CD4-positive, alpha-beta T cell treated with Interferon alpha-2 for 1 hour (primary cell): ENCODE data around the gene FAM168A.

Experiments
- DNase-seq, 2 donors: peaks; one replicate each; pipeline ENCODE4 v3.0.0-alpha.2; 2020 to 2022

Gene FAM168A

DNA sequence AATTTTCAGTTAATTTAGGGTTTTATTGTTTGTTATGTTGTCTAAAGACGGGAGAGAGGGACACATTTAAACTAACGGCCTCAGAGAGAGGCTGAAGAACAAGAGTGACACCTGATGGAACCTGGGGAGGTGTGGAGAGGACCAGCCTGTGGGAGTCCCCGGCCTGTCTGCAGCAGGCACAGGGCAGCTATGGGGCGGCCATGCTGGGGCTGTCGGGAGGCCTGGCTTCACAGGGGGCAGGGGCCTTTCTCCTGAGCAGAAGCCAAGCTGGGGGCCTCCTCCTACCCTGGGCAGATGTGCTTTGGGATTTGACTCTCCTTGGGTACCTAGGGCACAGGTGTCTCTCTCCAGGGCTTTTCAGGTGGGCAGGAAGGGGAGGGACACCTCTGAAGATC is 199.8 kb downstream of the FAM168A start:
- DNase-seq, result peak in 1 of 2 donors; percentile 17

DNA sequence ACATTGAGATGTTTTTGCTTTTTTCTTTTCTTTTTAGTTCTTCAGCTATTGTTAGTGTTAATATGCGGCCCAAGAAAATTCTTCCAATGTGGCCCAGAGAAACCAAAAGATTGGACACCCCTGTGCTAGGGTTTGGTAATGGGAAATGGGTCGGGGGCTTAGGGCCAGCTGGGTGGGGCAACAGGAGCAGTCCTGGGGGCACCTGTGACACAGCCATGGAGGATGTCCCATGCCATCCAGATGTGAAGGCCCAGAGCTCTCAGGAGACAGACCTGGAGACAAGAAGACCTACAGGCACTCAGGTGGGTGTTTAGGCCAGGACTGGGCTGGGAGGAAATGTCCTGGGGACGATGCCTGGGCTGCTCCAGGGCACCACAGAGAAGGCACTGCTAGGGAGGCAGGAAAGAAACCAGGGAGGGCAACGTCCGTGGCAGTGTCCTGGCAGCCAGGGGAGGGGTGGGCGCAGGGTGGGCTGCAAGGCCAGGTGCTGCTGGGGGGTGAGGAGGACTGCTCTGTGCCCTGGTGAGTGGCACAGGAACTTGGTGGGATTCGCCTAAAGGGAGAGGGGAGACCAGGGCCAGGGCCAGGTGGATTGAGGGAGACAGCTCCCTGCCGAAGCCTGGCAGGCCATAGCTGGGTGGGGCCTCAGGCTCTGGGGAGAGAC is 200.3 kb downstream of the FAM168A start:
- DNase-seq, result no peak

DNA sequence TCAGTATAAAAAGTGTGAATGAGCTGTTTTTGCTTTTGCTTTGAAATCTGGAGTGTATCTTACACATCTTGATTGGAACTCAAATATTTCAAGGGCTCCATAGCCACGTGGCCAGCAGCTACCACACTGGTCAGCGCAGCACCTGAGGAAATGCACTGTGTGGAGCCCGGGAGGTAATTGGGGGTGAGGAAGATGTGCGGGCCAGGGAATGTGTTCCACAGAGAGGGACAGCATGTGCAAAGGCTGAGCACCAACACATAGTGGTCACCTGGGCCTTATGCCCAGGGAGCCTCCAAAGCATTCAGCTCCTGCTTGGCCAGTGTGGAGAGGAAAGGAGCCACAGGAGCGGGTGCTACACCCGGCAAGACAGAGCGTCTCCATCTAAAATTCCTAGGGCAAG is 200.9 kb downstream of the FAM168A start:
- DNase-seq, result peak in 1 of 2 donors; percentile 9

DNA sequence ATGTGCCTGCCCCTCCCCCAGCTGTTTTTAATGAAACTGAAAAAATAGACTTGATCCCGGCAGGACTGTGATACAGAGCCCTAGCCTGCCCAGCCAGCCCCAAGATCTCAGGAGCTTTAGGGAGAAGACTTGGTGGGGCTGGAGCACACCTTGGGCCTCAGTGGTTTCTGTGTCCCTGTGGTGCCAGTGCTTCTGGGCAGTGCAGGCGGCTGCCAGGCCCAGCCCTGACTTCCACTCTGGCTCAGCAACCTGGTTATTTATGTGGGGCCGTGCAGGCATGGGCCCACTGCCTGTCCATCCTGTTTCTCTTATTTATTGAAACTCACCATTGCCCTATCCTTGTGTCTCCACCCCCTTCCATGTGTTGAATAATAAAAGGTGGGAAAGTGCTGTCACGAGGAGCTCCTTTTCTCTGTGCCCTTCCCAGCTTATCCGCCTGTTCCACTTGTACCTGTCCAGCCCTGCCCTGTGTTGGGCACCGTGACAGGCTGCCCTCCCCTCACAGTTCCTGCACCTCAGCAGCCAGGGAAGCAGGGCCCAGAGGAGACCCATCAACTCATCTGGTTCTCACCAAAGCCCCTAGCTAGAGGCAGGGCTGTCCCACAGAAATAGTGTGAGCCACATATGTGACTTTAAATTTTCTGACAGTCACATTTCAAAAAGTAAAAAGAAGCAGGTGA is 201.5 kb downstream of the FAM168A start:
- peak in 1 of 2 donors; percentile 15 for DNase-seq

DNA sequence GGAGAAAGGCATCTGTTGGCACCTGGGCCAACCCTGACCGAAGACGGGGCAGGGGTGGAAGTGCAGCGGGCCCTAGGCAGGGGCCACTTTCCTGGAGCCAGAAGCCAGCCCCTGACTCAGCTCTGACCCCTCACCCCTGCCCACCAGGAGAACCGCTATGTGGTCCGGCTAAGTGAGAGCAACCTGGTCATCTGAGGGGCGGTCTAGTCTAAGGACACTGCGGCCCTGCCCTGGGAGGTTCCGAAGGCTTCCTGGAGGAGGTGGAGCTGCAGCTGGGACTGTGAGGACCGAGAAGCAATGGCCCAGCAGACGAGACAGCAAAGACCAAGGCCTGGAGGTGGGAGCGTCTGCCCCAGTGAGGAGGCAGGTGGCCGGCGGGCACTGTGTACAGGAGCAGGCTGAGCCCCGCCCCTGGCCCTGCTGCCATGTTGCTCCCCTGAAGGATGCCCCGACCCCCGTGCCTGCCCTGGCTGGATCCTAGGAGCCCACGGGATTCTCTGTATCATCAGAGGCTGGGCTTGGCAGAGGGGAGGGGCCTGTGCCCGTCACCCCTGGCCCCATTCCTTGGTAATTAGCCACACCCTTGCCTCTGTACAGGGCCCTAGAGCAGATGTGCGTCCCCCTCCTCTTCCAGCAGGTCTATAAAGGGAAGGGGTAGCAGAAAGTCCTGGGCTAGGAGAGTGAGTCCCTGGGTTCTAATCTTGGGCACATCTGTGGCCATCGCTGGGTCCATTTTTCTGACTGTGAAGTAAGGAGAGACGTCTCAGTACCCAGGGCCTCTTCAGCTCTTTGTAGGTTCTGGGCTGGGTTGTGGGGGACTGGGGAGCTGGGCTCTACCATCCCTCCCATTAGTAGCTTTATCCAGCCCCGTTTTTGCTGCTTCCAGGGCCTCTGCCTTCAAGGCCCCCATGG is 202.4 kb downstream of the FAM168A start:
- DNase-seq, result peak in 1 of 2 donors; percentile 13

DNA sequence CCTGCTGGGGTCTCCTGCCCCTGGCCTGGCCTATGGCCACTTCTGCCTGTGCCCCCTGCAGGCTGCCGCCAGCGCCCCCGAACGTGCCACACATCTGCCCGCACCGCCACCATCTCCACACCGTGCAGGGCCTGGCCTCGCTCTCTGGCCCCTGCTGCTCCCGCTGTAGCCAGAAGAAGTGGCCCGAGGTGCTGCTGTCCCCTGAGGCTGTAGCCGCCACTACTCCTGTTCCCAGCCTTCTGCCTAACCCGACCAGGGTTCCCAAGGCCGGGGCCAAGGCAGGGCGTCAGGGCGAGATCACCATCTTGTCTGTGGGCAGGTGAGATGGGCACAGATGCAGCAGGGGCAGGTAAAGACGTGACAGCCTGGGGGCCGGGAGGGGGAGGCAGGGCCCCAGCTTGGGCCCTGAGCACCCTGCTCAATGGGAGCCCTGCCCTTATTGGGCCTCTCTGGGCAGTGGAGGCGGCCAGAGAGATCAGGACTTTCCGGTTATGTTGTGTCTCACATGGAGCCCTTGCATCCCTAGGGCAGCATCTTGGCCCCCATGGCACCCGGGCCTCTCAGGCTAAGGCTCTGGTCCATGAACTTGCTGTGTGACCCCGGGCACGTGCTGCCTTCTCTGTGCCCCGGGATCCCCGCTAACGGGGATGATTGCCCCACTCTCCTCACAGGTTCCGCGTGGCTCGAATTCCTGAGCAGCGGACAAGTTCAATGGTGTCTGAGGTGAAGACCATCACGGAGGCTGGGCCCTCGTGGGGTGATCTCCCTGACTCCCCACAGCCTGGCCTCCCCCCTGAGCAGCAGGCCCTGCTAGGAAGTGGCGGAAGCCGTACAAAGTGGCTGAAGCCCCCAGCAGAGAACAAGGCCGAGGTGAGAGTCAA is 203.3 kb downstream of the FAM168A start:
- peak in 1 of 2 donors; percentile 4 for DNase-seq

DNA sequence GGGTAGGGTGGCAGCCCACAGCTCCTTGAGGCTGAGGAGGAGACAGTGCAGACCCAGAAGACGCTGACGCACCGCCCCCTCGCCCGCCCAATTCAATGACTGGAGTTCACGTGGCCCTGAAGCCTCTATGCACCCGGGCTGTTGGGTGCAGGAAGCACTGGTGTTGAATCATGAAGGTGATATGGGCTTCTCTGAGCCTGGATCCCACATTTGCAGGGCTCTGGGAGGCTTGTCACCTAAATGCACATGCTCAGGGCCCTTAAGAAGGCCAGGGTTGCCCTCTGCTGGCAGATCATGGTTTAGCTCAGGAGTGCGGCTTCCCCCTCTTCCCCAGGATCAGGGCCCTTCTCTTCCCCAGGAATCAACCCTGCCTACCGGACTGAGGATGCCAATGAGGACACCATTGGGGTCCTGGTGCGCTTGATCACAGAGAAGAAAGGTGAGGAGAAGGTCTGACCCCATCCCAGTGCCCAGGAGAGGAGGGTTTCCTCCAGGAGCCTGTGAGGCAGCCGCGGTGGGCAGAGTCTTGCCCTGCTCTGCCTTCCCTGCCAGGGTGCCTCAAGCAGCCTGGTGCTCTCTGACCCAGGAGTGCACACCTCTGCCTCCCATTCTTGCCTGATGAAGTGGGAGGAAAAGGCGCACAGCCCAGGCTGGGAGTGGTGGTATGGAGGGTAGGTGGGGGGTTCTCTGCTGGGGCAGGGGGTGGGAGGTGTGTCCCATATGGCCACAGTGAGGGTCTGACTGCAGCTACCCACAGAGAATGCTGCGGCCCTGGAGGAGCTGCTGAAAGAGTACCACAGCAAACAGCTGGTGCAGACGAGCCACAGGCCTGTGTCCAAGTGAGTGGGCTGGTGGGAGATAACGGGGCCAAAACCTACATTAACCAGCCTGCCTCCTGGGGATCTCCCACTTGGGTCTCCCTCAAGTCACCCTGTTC is 204.2 kb downstream of the FAM168A start:
- peak; percentile 68 to 74 for DNase-seq

DNA sequence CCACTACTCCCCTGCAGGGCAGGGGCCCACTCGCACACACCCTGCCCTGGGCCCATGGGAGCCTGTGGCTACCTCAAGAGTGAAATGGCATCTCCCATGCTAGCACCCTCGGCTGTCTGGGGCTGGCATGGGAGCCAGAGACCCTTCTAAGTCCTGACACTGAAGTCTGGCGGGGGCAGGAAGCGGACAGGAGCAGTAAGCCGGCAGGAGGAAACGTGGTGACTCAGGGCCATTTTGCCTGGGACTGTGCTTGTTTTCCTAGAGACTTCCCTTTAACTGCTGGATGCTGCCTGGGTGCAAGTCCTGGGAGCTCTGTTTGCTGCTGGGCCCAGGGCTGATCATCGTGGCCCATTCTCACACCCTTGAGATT is 204.9 kb downstream of the FAM168A start:
- DNase-seq, result no peak

DNA sequence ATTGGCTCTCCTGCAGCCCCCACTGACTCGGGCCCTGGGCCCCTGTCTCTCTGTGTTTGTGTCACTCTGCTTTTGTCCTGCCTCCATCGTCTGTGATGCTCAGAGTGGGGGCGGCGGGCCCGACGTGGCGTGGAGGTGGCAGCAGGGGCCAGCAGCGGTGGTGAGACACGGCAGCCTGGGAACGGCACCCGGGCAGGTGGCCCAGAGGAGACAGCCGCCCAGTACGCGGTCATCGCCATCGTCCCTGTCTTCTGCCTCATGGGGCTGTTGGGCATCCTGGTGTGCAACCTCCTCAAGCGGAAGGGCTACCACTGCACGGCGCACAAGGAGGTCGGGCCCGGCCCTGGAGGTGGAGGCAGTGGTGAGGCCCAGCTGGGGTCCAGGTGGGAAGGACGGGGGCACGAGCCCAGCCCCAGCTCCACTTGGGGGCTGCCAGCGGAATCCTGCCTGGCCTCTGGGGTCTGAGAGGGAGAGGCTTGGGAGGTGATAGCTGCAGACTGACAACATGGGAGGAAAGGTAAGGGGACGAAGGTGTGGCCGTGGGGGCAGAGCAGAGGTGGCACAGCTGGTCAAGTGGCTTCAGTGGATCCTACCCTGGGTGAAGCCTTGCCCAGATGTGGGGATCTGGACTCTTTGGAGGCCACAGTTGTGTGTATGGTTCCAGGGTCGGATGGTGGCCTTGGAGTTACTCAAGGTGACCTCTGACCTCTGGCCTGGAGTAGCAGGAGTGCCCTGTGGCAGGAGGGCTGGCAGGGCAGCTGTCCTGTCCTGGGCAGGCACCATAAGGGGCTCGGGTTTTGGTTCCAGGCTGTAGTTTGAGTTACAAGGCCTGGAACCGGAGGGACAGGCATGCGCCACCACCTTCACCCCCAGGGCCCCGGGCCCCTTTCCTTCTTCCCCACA is 205.6 kb downstream of the FAM168A start:
- DNase-seq, result no peak

DNA sequence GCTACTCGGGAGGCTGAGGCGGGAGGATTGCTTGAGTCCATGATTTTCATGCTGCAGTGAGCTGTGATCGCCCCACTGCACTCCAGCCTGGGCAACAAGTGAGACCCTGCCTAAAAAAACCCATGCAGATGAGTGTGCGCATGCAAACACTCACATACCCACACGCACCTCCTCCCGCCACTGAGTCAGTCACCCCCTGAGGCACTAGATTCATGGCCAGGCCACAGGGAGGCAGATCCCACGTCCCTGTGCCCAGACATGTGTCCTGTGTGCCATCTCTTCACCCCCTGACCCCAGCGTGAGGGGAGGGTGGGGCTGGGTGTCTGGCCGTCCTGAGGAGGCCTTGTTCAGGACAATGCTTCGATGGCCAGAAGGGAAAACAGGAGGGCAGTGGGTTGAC is 206.2 kb downstream of the FAM168A start:
- DNase-seq, result no peak

DNA sequence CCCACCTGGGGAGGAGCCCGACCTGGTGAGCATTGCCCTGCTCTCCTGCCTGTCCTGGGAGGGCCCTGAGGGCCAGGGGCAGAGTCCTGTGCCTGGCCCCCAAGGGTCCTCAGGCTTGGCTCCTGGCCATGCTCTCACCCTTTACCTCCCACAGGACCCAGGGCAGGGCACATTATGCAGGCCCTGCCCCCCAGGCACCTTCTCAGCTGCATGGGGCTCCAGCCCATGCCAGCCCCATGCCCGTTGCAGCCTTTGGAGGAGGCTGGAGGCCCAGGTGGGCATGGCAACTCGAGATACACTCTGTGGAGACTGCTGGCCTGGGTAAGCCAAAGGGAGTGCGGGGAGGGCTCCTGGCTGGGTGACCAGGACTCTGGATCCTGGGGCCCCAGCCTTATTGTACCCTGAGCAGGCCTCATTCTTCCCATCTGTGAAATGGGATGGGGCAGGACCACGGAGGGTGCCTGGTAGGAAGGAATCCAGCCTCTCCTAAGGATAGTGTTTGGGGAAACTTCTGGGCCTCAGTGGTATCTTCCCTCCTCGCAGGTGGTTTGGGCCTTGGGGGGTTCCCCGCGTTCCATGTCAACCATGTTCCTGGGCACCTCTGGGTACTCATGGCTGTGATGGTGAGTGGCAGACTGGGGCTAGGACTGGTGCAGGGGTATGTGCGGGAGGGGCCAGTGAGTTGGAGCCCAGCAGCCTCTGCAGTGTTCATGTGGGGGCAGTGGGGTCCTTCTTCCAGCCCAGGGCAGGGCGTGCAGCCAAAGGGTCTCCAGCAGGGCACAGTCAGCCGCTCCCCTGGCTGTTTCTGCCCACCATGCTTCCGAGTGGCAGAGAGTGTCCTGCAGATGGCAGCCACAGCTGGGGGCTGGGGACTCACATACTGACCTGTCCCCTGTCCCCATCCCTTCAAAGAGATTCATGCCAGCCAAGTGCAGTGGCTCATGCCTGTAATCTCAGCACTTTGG is 207.0 kb downstream of the FAM168A start:
- no peak for DNase-seq

DNA sequence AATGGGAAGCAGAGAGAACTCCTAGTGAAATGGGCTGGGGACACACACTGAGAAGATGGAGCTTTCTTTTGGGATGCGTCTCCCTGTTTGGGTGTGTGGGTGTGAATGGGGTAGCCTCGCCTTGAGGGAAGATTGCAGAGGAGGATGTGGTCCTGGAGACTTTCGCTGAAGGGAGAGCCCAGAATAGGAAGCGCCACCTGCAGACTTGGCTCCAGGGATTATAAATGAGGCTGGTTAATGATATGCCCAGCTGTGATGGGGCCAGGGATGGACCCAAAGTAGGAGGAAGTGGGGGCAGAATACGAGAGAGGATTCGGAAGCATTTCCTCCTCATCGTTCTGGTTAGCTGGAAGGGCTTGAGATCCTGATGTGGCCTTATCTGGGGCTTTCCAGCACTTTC is 208.0 kb downstream of the FAM168A start:
- no peak for DNase-seq

DNA sequence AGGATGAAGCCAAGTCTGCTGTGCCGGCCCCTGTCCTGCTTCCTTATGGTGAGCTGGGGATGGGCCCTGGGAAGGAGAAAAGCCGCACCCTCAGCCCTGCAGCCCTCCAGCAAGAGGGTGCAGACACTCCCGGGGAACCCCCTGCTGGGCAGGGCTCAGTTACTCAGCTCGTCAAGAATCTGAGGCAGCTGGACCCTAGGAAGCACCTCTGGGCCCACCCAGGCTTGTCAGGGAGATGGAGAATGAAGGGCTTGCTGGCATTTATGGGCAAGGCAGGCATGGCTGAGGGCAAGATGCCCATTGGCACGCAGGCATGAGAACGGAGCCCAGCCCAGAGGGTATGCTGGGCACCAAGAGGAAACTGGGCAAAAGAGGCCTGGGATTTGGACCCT is 208.8 kb downstream of the FAM168A start:
- no peak for DNase-seq

DNA sequence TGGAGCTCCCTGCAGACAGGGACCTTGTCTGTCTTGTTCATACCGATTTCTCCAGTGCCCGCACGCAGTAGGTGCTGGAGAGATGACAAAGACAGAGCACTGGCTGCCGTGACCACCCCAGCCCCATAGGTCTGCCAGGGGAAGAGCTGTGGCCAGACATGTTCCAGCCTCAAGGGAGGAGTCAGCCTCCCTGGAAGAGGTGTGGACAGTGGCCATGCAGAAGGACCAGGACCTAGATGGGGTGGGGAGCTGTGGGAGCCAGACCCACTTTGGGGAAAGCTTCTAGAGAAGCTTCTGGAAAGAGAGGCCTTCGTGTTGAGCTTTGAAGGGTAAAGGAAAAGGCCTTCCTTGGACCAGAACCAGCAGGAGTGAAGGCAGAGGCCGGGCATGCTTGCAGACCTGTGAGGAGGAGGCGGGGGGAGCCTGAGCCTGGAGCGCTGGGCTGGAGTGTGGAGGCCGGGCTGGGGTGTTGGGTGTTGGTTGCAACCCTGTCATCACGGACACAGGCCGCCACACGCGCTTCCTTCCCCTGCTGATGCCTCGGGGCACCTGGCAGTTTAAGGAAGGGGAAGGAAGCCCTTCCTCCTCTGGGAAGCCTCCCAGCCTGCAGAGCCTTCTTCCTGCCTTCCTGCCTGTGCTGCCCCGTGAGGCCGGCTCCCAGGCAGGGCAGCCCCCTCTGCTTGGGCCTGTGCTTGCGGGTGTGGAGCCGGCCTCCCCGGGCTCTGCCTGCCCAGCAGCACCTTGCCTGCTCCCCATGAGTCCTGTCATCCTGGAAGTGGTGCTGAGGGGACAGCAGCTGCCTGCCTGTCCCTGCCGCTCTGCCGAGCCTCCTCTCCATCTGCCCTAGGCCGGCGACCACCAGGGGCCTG is 209.4 kb downstream of the FAM168A start:
- peak in 1 of 2 donors; percentile 36 for DNase-seq

DNA sequence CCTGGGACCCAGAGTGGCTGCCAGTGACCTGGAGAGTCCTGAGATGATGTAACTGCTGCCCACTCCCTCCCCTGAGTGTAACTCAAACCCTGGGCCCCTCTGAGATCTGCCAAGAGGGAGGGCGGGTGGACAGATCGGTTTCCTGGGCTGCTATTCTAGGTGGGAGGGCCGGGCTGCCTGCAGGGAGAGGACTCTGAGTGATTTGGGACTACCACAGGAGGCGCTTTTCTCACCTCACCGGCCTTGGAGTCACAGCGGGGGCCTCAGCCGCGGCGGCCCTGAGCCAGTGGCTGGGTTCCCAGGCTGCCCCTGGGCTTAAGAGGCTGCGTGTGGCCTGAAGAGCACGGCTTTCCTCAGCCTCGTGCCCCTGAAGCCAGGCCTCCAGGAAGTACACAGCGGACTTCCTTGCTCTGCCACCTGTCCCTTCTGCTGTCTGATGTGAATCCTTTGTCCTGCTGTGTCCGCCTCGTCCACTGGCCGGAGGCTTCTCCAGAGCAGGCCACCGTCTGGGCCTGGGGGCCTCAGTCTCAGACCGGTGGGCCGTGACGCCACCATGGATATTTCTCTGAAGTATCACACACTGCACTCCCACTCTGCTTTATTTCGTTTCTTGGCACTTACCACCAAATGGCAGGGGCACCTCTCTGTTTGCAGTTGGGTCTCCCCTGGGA is 210.2 kb downstream of the FAM168A start:
- DNase-seq, result no peak

DNA sequence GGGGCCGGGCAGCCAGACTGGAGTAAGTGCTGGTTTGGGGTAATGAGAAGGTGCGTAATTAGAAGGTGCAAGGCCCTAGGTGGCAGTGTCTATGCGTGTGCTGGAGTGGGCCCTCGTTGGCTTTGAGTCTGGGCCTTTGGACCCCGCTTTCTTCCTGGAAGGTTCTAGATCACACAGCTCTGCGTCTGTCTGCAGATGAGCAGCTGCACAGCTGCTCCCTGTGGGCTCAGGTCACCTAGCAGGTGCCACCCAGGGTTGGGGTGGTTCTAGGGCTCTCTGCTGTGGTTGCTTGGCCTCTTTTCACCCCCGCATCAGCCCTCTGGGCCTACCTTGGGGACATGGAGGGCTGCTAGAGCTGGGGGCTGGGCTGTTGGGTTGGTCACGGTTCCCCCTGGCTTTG is 211.4 kb downstream of the FAM168A start:
- DNase-seq, result no peak

DNA sequence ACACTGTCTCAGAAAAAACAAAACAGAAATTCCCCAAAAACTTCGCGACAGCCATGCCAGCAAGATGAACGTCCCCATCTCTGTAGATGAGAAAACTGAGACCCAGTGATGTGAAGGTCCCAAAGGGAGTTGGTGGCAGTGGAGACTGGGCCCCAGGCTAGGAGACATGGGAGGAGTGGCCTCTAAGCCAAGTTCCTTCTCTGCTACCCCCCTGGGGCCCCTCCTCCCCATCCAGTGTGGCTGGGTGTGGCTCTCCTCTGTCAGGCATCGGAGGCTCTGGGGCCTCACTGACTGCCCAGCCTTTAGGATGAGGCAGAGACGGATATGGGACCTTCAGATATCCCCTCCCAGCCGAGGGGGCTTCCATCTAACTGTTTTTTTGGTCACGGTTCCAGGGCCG is 211.9 kb downstream of the FAM168A start:
- DNase-seq, result peak in 1 of 2 donors; percentile 66
